Endodermal cell (in vitro differentiated cells): ENCODE results near the gene CDCP2. TPM values are rescaled to one million over a fixed set of nuclear protein-coding genes. Genes with fewer than 3 reads are reported as not detected.

Source experiments
- DNase-seq: peaks from one replicate; pipeline ENCODE4 v3.0.0-alpha.2; 2017
- H3K27ac ChIP-seq: 2 replicates; pipeline ENCODE4 v1.5.1; 2013; ENCODE audit warnings: mild to moderate bottlenecking, low read depth, low read length, moderate library complexity
- H3K27me3 ChIP-seq: 2 replicates; pipeline ENCODE4 v1.6.1; 2013; ENCODE audit warnings: mild to moderate bottlenecking, low read length, moderate library complexity; ENCODE audit not compliant: insufficient read depth, control insufficient read depth, poor library complexity, severe bottlenecking
- H3K36me3 ChIP-seq: 2 replicates; pipeline ENCODE4 v1.7.0; 2013; ENCODE audit warnings: mild to moderate bottlenecking, low read length, moderate library complexity; ENCODE audit not compliant: control insufficient read depth, insufficient read depth
- H3K4me1 ChIP-seq: one replicate; pipeline ENCODE4 v1.7.0; 2013; ENCODE audit warnings: low read length; ENCODE audit not compliant: control insufficient read depth, insufficient read depth
- H3K4me3 ChIP-seq: 2 replicates; pipeline ENCODE4 v1.5.1; 2013; ENCODE audit warnings: mild to moderate bottlenecking, low read length, moderate library complexity
- H3K9ac ChIP-seq: 2 replicates; pipeline ENCODE4 v1.6.1; 2013; ENCODE audit warnings: mild to moderate bottlenecking, low read length, moderate library complexity; ENCODE audit not compliant: poor library complexity, severe bottlenecking; ENCODE audit errors: extremely low read depth
- H3K9me3 ChIP-seq: 2 replicates; pipeline ENCODE4 v1.6.1; 2013; ENCODE audit warnings: mild to moderate bottlenecking, low read length, moderate library complexity; ENCODE audit not compliant: control insufficient read depth
- H3K27ac Mint-ChIP-seq: 2 replicates; pipeline ENCODE4 v1.8.0; 2020; ENCODE audit warnings: mixed read lengths
- H3K27me3 Mint-ChIP-seq: 2 replicates; pipeline ENCODE4 v1.8.0; 2021; ENCODE audit warnings: mild to moderate bottlenecking, mixed read lengths; ENCODE audit not compliant: insufficient read depth
- H3K36me3 Mint-ChIP-seq: 2 replicates; pipeline ENCODE4 v1.8.0; 2020; ENCODE audit warnings: low read depth, mixed read lengths
- H3K4me1 Mint-ChIP-seq: 2 replicates; pipeline ENCODE4 v1.8.0; 2020; ENCODE audit warnings: mixed read lengths
- H3K4me3 Mint-ChIP-seq: 2 replicates; pipeline ENCODE4 v1.8.0; 2020; ENCODE audit warnings: mild to moderate bottlenecking, moderate library complexity, mixed read lengths
- H3K9me3 Mint-ChIP-seq: 2 replicates; pipeline ENCODE4 v1.8.0; 2020; ENCODE audit warnings: mild to moderate bottlenecking, mixed read lengths
- CTCF ChIP-seq: fragments of 200-600 bp; sonication (generic); conservative IDR thresholded peaks from 2 replicates; pipeline ENCODE4 v1.5.0; 2021; ENCODE audit warnings: antibody characterized with exemption, mild to moderate bottlenecking
- WGBS, 2 experiments: methylation state at CpG; one replicate each; pipeline versions ENCODE4 v1.1.5 to v1.1.7; 2013; ENCODE audit warnings: missing lambda C conversion rate in 2 of 2, mixed read lengths in 1 of 2; ENCODE audit not compliant: insufficient coverage in 1 of 2, insufficient read length in 1 of 2; 5-methylcytosine and 5-hydroxymethylcytosine counted together
- total RNA-seq, 2 donors: library from RNA; stranded (reverse); fragmentation: NEBNext Ultra II Directional in 1 of 2; extraction: Animal tissue kit (Norgen Biotek cat#: 25700) in 1 of 2; gene quantifications; 2 replicates in 1 of 2; 3 replicates in 1 of 2; pipeline ENCODE4 v1.2.1, GENCODE V29; 2021

CDCP2 gene
- total RNA-seq, 2 donors from 2014 or later, result not detected

- no peak overlapping the region for H3K27ac Mint-ChIP-seq
- H3K4me1 Mint-ChIP-seq, result peaks cover 24% of the 10 kb centered on the region
- no peaks in the 10 kb centered on the region for H3K36me3 Mint-ChIP-seq
- Histone ChIP-seq H3K4me3 (no peak overlapping the region), H3K9me3 (no peaks in the 10 kb centered on the region), H3K4me1 (peaks cover 13% of the 10 kb centered on the region), H3K36me3 (no peaks in the 10 kb centered on the region), H3K27ac (no peak overlapping the region), H3K27me3 (no peaks in the 10 kb centered on the region), H3K9ac (no peak overlapping the region)
- peaks cover 3% of the 10 kb centered on the region for H3K27me3 Mint-ChIP-seq
- no peak overlapping the region for H3K4me3 Mint-ChIP-seq
- H3K9me3 Mint-ChIP-seq, result no peaks in the 10 kb centered on the region
- TF ChIP-seq CTCF, result no peak
- DNase-seq, result no peak
- WGBS, 2 experiments, result 94 to 100% methylated on average over 7 to 12 of the region's 12 CpGs
Observed at GRCh38 chr1:54139711-54140110, 13.1 kb downstream of the CDCP2 start.

- H3K9me3 Mint-ChIP-seq, result no peaks in the 10 kb centered on the region
- H3K4me3 Mint-ChIP-seq, result no peak overlapping the region
- 97 to 100% methylated on average over 1 of the region's 1 CpG for WGBS, 2 experiments
- peaks cover 3% of the 10 kb centered on the region for H3K27me3 Mint-ChIP-seq
- Histone ChIP-seq H3K9me3 (no peaks in the 10 kb centered on the region), H3K9ac (no peak overlapping the region), H3K27ac (no peak overlapping the region), H3K27me3 (no peaks in the 10 kb centered on the region), H3K4me3 (no peak overlapping the region), H3K36me3 (no peaks in the 10 kb centered on the region), H3K4me1 (peaks cover 13% of the 10 kb centered on the region)
- TF ChIP-seq CTCF, result no peak
- no peaks in the 10 kb centered on the region for H3K36me3 Mint-ChIP-seq
- no peak for DNase-seq
- peaks cover 24% of the 10 kb centered on the region for H3K4me1 Mint-ChIP-seq
- no peak overlapping the region for H3K27ac Mint-ChIP-seq
Observed at GRCh38 chr1:54138994-54139393, 13.8 kb downstream of the CDCP2 start.

- no peaks in the 10 kb centered on the region for H3K36me3 ChIP-seq
- no peak overlapping the region for H3K4me3 Mint-ChIP-seq
- no peaks in the 10 kb centered on the region for H3K9me3 ChIP-seq
- H3K27me3 Mint-ChIP-seq, result peaks cover 3% of the 10 kb centered on the region
- H3K4me1 ChIP-seq, result peaks cover 13% of the 10 kb centered on the region
- H3K27me3 ChIP-seq, result no peaks in the 10 kb centered on the region
- no peak for TF ChIP-seq CTCF
- peak overlapping the region; percentile 44 for H3K27ac Mint-ChIP-seq
- peaks cover 24% of the 10 kb centered on the region for H3K4me1 Mint-ChIP-seq
- no peak for DNase-seq
- no peaks in the 10 kb centered on the region for H3K9me3 Mint-ChIP-seq
- H3K9ac ChIP-seq, result no peak overlapping the region
- 68 to 78% methylated on average over 4 to 10 of the region's 10 CpGs for WGBS, 2 experiments
- no peak overlapping the region for H3K4me3 ChIP-seq
- H3K27ac ChIP-seq, result no peak overlapping the region
- no peaks in the 10 kb centered on the region for H3K36me3 Mint-ChIP-seq
Observed at GRCh38 chr1:54137534-54138061, 15.2 kb downstream of the CDCP2 start.
